GM12878 (cell line): ENCODE results near the gene EDC3. TPM values are rescaled to one million over a fixed set of nuclear protein-coding genes. Genes with fewer than 3 reads are reported as not detected.

Source experiments
- ATAC-seq: fragments of 200-7000 bp; cut with Tn5 transposase; 3 replicates; pipeline ENCODE4 v1.9.1; 2020; ENCODE audit warnings: mild to moderate bottlenecking, moderate library complexity
- BruUV-seq: library from RNA; stranded (reverse); fragments of 400-500 nt; replicated peaks from 2 replicates; lab custom pipeline; 2021; lab: Mats Ljungman, UMichigan
- CTCF ChIA-PET: fragments of 300-600 bp; sonication (Branson Sonifier 250); formaldehyde crosslinking; extraction: SDS; loops from one replicate; lab custom pipeline; 2021; ENCODE audit warnings: inconsistent platforms; lab: Yijun Ruan, JAX
- POLR2A ChIA-PET: fragments of 350-600 bp; formaldehyde crosslinking; extraction: SDS; loops from one replicate; lab custom pipeline; 2021; ENCODE audit warnings: inconsistent platforms; lab: Charles Lee
- RAD21 ChIA-PET: fragments of 300-600 bp; sonication (Branson Sonifier 250); formaldehyde crosslinking; loops from one replicate; lab custom pipeline; 2023; ENCODE audit warnings: antibody characterized with exemption; ENCODE audit not compliant: unreplicated experiment; lab: Charles Lee
- SMC1A ChIA-PET: fragments of 300-600 bp; sonication (Branson Sonifier 250); formaldehyde crosslinking; loops from one replicate; lab custom pipeline; 2023; ENCODE audit not compliant: unreplicated experiment, uncharacterized antibody; lab: Charles Lee
- DNase-seq: peaks from one replicate; pipeline ENCODE4 v3.0.0-alpha.2; 2011; ENCODE audit warnings: low read depth, low spot score
- FAIRE-seq: peaks from 3 replicates; lab custom pipeline; 2011; peaks lifted over from hg19 to GRCh38; lab: Jason Lieb, UNC
- H2AFZ ChIP-seq: 2 replicates; pipeline ENCODE4 v1.6.0; 2011; ENCODE audit warnings: low read depth, low read length, control low read depth; ENCODE audit not compliant: control insufficient read depth
- H3K27ac ChIP-seq: 2 replicates; pipeline ENCODE4 v1.5.1; 2011; ENCODE audit warnings: control low read depth; ENCODE audit not compliant: control insufficient read depth, insufficient read depth
- H3K27me3 ChIP-seq, 2 experiments: replicated peaks in 1 of 2; 2 replicates each; pipeline versions ENCODE4 v1.6.0 to v1.6.1; 2011; ENCODE audit warnings: low read length in 1 of 2; ENCODE audit not compliant: control insufficient read depth in 2 of 2, insufficient read depth in 2 of 2
- H3K36me3 ChIP-seq, 2 experiments: 2 replicates each; pipeline ENCODE4 v1.5.1; 2011; ENCODE audit warnings: low read length in 1 of 2; ENCODE audit not compliant: control insufficient read depth in 2 of 2, insufficient read depth in 2 of 2
- H3K4me1 ChIP-seq: 2 replicates; pipeline ENCODE4 v1.6.1; 2011; ENCODE audit warnings: mild to moderate bottlenecking, low read length, moderate library complexity, mixed read lengths; ENCODE audit not compliant: control insufficient read depth, insufficient read depth
- H3K4me2 ChIP-seq: 2 replicates; pipeline ENCODE4 v1.6.0; 2011; ENCODE audit warnings: control low read depth; ENCODE audit not compliant: control insufficient read depth, insufficient read depth
- H3K4me3 ChIP-seq: fragments of 200-600 bp; sonication (generic); 2 replicates; pipeline ENCODE4 v1.5.1; 2016
- H3K79me2 ChIP-seq: 2 replicates; pipeline ENCODE4 v1.6.0; 2011; ENCODE audit warnings: low read length; ENCODE audit not compliant: control insufficient read depth, insufficient read depth
- H3K9ac ChIP-seq: 2 replicates; pipeline ENCODE4 v1.8.0; 2011; ENCODE audit warnings: low read length, control low read depth, mixed read lengths; ENCODE audit not compliant: control insufficient read depth, insufficient read depth
- H3K9me3 ChIP-seq: replicated peaks from 3 replicates; pipeline ENCODE4 v1.5.1; 2011; ENCODE audit warnings: mild to moderate bottlenecking, low read length; ENCODE audit not compliant: control insufficient read depth, insufficient read depth
- H4K20me1 ChIP-seq: 2 replicates; pipeline ENCODE4 v1.6.0; 2011; ENCODE audit not compliant: control insufficient read depth, insufficient read depth
- ATF7 ChIP-seq: fragments of 450-650 bp; IDR thresholded peaks from 2 replicates; pipeline ENCODE4 v1.6.1; 2016; ENCODE audit warnings: low read depth, mild to moderate bottlenecking
- CBFB ChIP-seq: IDR thresholded peaks from 2 replicates; pipeline ENCODE4 v1.6.1; 2016; ENCODE audit warnings: antibody characterized with exemption, low read depth
- CEBPB ChIP-seq, 2 experiments: fragments of 150-350 bp in 1 of 2; IDR thresholded peaks; 2 replicates each; pipeline ENCODE4 v1.6.1; 2012 to 2014; ENCODE audit warnings: low read depth in 2 of 2, low read length in 2 of 2, borderline replicate concordance in 1 of 2, inconsistent platforms in 1 of 2
- CREM ChIP-seq: IDR thresholded peaks from 2 replicates; pipeline ENCODE4 v1.6.1; 2014; ENCODE audit warnings: antibody characterized with exemption, low read depth
- ESRRA ChIP-seq: IDR thresholded peaks from 2 replicates; pipeline ENCODE4 v1.6.1; 2012; ENCODE audit warnings: mild to moderate bottlenecking, low read length, improper control_type of control experiment
- IKZF1 ChIP-seq: fragments of 450-650 bp; conservative IDR thresholded peaks from 2 replicates; pipeline ENCODE4 v1.6.1; 2017; ENCODE audit warnings: antibody characterized with exemption, mild to moderate bottlenecking
- JUNB ChIP-seq: IDR thresholded peaks from 2 replicates; pipeline ENCODE4 v1.6.1; 2016; ENCODE audit warnings: antibody characterized with exemption, mild to moderate bottlenecking
- MTA2 ChIP-seq: fragments of 450-650 bp; IDR thresholded peaks from 2 replicates; pipeline ENCODE4 v1.6.1; 2016; ENCODE audit warnings: low read depth, mild to moderate bottlenecking, moderate library complexity
- NBN ChIP-seq: fragments of 450-650 bp; IDR thresholded peaks from 2 replicates; pipeline ENCODE4 v1.6.1; 2016
- NR2C1 ChIP-seq: fragments of 450-650 bp; IDR thresholded peaks from 2 replicates; pipeline ENCODE4 v1.6.1; 2017; ENCODE audit warnings: antibody characterized with exemption, mild to moderate bottlenecking, moderate library complexity
- PAX5 ChIP-seq: IDR thresholded peaks from 2 replicates; pipeline ENCODE4 v1.6.1; 2011; ENCODE audit warnings: low read depth, low read length, borderline replicate concordance
- PAX8 ChIP-seq: fragments of 450-650 bp; IDR thresholded peaks from 2 replicates; pipeline ENCODE4 v1.6.1; 2017; ENCODE audit warnings: mild to moderate bottlenecking, moderate library complexity
- POLR2AphosphoS2 ChIP-seq: IDR thresholded peaks from 2 replicates; pipeline ENCODE4 v1.6.1; 2011; ENCODE audit warnings: low read depth, mild to moderate bottlenecking, low read length, improper control_type of control experiment, moderate library complexity
- RAD21 ChIP-seq: IDR thresholded peaks from 2 replicates; pipeline ENCODE4 v1.6.1; 2011; ENCODE audit warnings: mild to moderate bottlenecking, low read depth, low read length, moderate library complexity; ENCODE audit not compliant: insufficient read depth
- RAD51 ChIP-seq: fragments of 450-650 bp; IDR thresholded peaks from 2 replicates; pipeline ENCODE4 v1.6.1; 2016; ENCODE audit warnings: moderate library complexity, mild to moderate bottlenecking, inconsistent platforms
- RB1 ChIP-seq: fragments of 450-650 bp; formaldehyde crosslinking; IDR thresholded peaks from 2 replicates; pipeline ENCODE4 v1.6.1; 2017; ENCODE audit warnings: mild to moderate bottlenecking, borderline replicate concordance
- RELA ChIP-seq: fragments of 450-650 bp; IDR thresholded peaks from 2 replicates; pipeline ENCODE4 v1.8.0; 2014; ENCODE audit warnings: borderline replicate concordance; ENCODE audit not compliant: partially characterized antibody
- SIN3A ChIP-seq: IDR thresholded peaks from 2 replicates; pipeline ENCODE4 v1.6.1; 2012; ENCODE audit warnings: low read depth, low read length, improper control_type of control experiment
- SMAD1 ChIP-seq: fragments of 450-650 bp; IDR thresholded peaks from 2 replicates; pipeline ENCODE4 v1.6.1; 2018; ENCODE audit warnings: mild to moderate bottlenecking, low read depth; ENCODE audit not compliant: partially characterized antibody
- SPI1 ChIP-seq: IDR thresholded peaks from 2 replicates; pipeline ENCODE4 v1.6.1; 2011; ENCODE audit warnings: low read depth, mild to moderate bottlenecking, low read length, moderate library complexity, borderline replicate concordance; ENCODE audit not compliant: insufficient read depth
- YBX1 ChIP-seq: fragments of 450-650 bp; IDR thresholded peaks from 2 replicates; pipeline ENCODE4 v1.6.1; 2016; ENCODE audit warnings: antibody characterized with exemption
- ZBED1 ChIP-seq: IDR thresholded peaks from 2 replicates; pipeline ENCODE4 v1.6.1; 2016; ENCODE audit warnings: borderline replicate concordance
- ZNF217 ChIP-seq: fragments of 450-650 bp; IDR thresholded peaks from 2 replicates; pipeline ENCODE4 v1.6.1; 2017; ENCODE audit warnings: antibody characterized with exemption, mild to moderate bottlenecking
- WGBS: methylation state at CpG from one replicate; pipeline ENCODE4 v1.1.6; 2016; ENCODE audit warnings: low lambda C conversion rate; ENCODE audit not compliant: insufficient replicate concordance, insufficient coverage; ENCODE audit errors: missing lambda C conversion rate; 5-methylcytosine and 5-hydroxymethylcytosine counted together
- in situ Hi-C: fragments of 300-500 bp; cut with MboI; formaldehyde crosslinking; loops from 9 replicates; pipeline ENCODE4 v1.14.3; 2018; ENCODE audit warnings: mixed read lengths
- intact Hi-C: fragments of 100-400 bp; cut with micrococcal nuclease; formaldehyde crosslinking; loops from one replicate; pipeline ENCODE4 v1.14.2; 2022; ENCODE audit not compliant: unreplicated experiment
- polyA plus RNA-seq, 11 experiments: library from polyadenylated mRNA; depleted of rRNA in 4 of 11; unstranded in 6 of 11; stranded (reverse) in 5 of 11; fragments of >200 nt; fragmentation: Nextera tagmentation in 4 of 11; fragmentation: Illumina TruSeq in 1 of 11; extraction: Ambion mirVana in 4 of 11; extraction: Trizol in 1 of 11; gene quantifications; 1 replicate in 1 of 11; 2 replicates in 10 of 11; pipeline versions ENCODE4 v1.2.1 to v1.2.3, GENCODE V29; 2011 to 2016; ENCODE audit warnings: inconsistent platforms in 2 of 11, missing spikeins in 2 of 11, low read depth in 1 of 11
- total RNA-seq, 4 experiments: library from RNA; depleted of rRNA in 3 of 4; stranded (reverse); fragments of >200 nt in 3 of 4; fragmentation: Illumina TruSeq in 1 of 4; extraction: Trizol in 1 of 4; gene quantifications; 2 replicates each; pipeline versions ENCODE4 v1.2.1 to v1.2.3, GENCODE V29; 2013 to 2021
- TF ChIP-seq, protein P1 (sequence below): IDR thresholded peaks from 2 replicates; pipeline ENCODE4 v1.6.1; 2011; ENCODE audit warnings: borderline replicate concordance, low read depth, mild to moderate bottlenecking, moderate library complexity, mixed read lengths, low read length; ENCODE audit not compliant: insufficient read depth; ENCODE audit errors: extremely low read length
- TF ChIP-seq, protein P2 (sequence below): IDR thresholded peaks from 2 replicates; pipeline ENCODE4 v1.6.1; 2012; ENCODE audit warnings: low read depth, low read length, improper control_type of control experiment

EDC3 gene
- total and polyA plus RNA-seq, 10 of the 15 experiments (the other 5 are each of a cell fraction or from before 2014, with no cell fraction given): 11.8 to 48.4 (median 35.3) TPM

GRCh38 chr15:74598126-74598842 lies 97.5 kb downstream of the EDC3 start:
- in situ Hi-C loops: no loop called here
- ChIA-PET RAD21 (interaction anchor here (0.7 to 1.6 kb wide), 7 partner anchors 12 to 58 kb away, joined by 3 to 7 read pairs (median 3); partner anchors contain the start of genes ARID3B and CLK3), POLR2A (interaction anchor here (0.6 to 2.0 kb wide), 6 partner anchors 13 to 213 kb away, joined by 3 to 17 read pairs (median 4); partner anchors contain the start of genes ARID3B and CLK3), SMC1A (interaction anchor here (0.6 to 1.5 kb wide), 10 partner anchors 10 to 173 kb away, joined by 3 to 10 read pairs (median 4); no protein-coding TSS in a partner anchor), CTCF (interaction anchor here (0.5 to 2.0 kb wide), 10 partner anchors 14 to 224 kb away, joined by 3 to 13 read pairs (median 3); no protein-coding TSS in a partner anchor)
- H3K4me2 ChIP-seq: peak overlapping the region; percentile 95
- H4K20me1 ChIP-seq: no peaks in the 10 kb centered on the region
- intact Hi-C loops: no loop called here
- under 1% methylated on average over 26 of the region's 26 CpGs for WGBS
- peak overlapping the region; percentile 81 for H3K9ac ChIP-seq
- H3K4me3 ChIP-seq: peak overlapping the region; percentile 74
- peak overlapping the region; percentile 80 for H2AFZ ChIP-seq
- ATAC-seq (peak; percentile 99), FAIRE-seq (peak; percentile 99), DNase-seq (peak; percentile 69)
- peaks cover 13 to 15% of the 10 kb centered on the region in 2 experiments; a peak in 3 of 4 replicates for H3K36me3 ChIP-seq
- no peaks in the 10 kb centered on the region for H3K9me3 ChIP-seq
- H3K27me3 ChIP-seq: no peaks in the 10 kb centered on the region
- peaks cover 3% of the 10 kb centered on the region for H3K79me2 ChIP-seq
- H3K4me1 ChIP-seq: peaks cover 12% of the 10 kb centered on the region; the same call in 1 of the 2 replicates
- no TSS peak for BruUV-seq
- H3K27ac ChIP-seq: peak overlapping the region; percentile 73
- TF ChIP-seq CREM: peak; percentile 27; the same call in 1 of the 2 replicates
- peak; percentile 39; the same call in 1 of the 2 replicates for TF ChIP-seq SIN3A
- no peak for TF ChIP-seq YBX1
- TF ChIP-seq, protein P1, sequence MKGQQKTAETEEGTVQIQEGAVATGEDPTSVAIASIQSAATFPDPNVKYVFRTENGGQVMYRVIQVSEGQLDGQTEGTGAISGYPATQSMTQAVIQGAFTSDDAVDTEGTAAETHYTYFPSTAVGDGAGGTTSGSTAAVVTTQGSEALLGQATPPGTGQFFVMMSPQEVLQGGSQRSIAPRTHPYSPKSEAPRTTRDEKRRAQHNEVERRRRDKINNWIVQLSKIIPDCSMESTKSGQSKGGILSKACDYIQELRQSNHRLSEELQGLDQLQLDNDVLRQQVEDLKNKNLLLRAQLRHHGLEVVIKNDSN: peak; percentile 98
- TF ChIP-seq ZBED1: no peak
- TF ChIP-seq ZNF217: no peak
- peak; percentile 58; the same call in 1 of the 2 replicates for TF ChIP-seq NBN
- TF ChIP-seq IKZF1: 0 out of 2 replicates have a peak, but pooled peaks have one; percentile 33
- peak; percentile 50; the same call in 1 of the 2 replicates for TF ChIP-seq NR2C1
- peak; percentile 55; the same call in 1 of the 2 replicates for TF ChIP-seq RB1
- TF ChIP-seq JUNB: no peak
- no peak for TF ChIP-seq ATF7
- TF ChIP-seq, protein P2, sequence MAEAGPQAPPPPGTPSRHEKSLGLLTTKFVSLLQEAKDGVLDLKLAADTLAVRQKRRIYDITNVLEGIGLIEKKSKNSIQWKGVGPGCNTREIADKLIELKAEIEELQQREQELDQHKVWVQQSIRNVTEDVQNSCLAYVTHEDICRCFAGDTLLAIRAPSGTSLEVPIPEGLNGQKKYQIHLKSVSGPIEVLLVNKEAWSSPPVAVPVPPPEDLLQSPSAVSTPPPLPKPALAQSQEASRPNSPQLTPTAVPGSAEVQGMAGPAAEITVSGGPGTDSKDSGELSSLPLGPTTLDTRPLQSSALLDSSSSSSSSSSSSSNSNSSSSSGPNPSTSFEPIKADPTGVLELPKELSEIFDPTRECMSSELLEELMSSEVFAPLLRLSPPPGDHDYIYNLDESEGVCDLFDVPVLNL: no peak
- TF ChIP-seq ESRRA: no peak
- TF ChIP-seq CEBPB (IDR thresholded peaks at IDR 0.05; ENCODE audit: borderline replicate concordance in 1 of 2, low read depth in 2 of 2, low read length in 2 of 2): no peak
- TF ChIP-seq RAD51: peak; percentile 97
- TF ChIP-seq POLR2AphosphoS2: peak; percentile 94
- no peak for TF ChIP-seq PAX5
- peak; percentile 84; the same call in 1 of the 2 replicates for TF ChIP-seq CBFB
- no peak for TF ChIP-seq SPI1
- TF ChIP-seq PAX8: no peak
- TF ChIP-seq RELA: peak; percentile 56
- TF ChIP-seq SMAD1: peak; percentile 43
- no peak for TF ChIP-seq RAD21
- no peak for TF ChIP-seq MTA2
